Keratinocyte (primary cell): Measurements from ENCODE around the gene PRKCE.
A peak's percentile ranks its signal among the peaks of the same experiment; 100 is the strongest.

ENCODE experiments used
- EZH2 ChIP-seq: IDR thresholded peaks from one replicate; pipeline ENCODE4 v1.6.1; 2012; ENCODE audit warnings: inconsistent platforms, mild to moderate bottlenecking, low read length, moderate library complexity
- TF ChIP-seq, protein P1 (sequence below), 3 experiments: IDR thresholded peaks in 1 of 3; conservative IDR thresholded peaks in 1 of 3; optimal IDR thresholded peaks in 1 of 3; 2 replicates in 2 of 3; 3 replicates in 1 of 3; pipeline versions ENCODE3 to v1.5.1; 2011; ENCODE audit warnings: low read length in 3 of 3, mild to moderate bottlenecking in 3 of 3, moderate library complexity in 2 of 3, control low read depth in 1 of 3, inconsistent platforms in 1 of 3; ENCODE audit not compliant: insufficient read depth in 2 of 3; ENCODE audit errors: extremely low read depth in 1 of 3

DNA sequence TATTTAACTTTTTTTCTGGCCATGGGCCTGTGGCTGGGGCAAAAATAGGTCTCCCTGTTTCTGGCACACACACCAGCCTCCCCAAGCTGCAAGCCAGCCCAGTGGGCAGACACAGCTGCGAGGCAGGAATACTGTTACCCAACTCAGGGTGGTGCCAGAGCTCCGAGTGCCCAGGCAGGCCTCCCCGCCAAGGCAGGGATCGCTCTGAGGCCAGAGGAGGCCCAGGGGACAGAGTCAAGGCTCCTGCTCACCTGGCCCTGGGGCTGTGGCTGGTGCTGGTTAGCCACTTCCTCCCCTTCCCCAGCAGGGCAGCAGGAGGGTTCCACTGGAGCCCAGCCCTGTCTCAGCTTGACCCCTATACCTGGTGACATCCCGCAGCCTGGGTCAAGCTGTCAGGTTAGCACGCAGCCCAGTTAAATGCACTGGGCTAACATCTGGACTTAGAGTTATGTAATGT, 578.7 kb downstream of the PRKCE start:
- TF ChIP-seq, protein P1, sequence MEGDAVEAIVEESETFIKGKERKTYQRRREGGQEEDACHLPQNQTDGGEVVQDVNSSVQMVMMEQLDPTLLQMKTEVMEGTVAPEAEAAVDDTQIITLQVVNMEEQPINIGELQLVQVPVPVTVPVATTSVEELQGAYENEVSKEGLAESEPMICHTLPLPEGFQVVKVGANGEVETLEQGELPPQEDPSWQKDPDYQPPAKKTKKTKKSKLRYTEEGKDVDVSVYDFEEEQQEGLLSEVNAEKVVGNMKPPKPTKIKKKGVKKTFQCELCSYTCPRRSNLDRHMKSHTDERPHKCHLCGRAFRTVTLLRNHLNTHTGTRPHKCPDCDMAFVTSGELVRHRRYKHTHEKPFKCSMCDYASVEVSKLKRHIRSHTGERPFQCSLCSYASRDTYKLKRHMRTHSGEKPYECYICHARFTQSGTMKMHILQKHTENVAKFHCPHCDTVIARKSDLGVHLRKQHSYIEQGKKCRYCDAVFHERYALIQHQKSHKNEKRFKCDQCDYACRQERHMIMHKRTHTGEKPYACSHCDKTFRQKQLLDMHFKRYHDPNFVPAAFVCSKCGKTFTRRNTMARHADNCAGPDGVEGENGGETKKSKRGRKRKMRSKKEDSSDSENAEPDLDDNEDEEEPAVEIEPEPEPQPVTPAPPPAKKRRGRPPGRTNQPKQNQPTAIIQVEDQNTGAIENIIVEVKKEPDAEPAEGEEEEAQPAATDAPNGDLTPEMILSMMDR (optimal IDR thresholded peaks at IDR 0.05 in 1 of 3, IDR thresholded peaks at IDR 0.05 in 1 of 3, conservative IDR thresholded peaks at IDR 0.05 in 1 of 3; ENCODE audit: extremely low read depth in 1 of 3, insufficient read depth in 2 of 3, low read length in 3 of 3) = peak in 2 of 3 experiments; percentile 52 to 54
- TF ChIP-seq EZH2 = no peak
